MV-4-11 (cell line): ENCODE measurements around the gene PLPPR2.
"Not testable (repeated sequence)": the region's sequence is repeated elsewhere in the genome, so short reads cannot be mapped to it uniquely, and the experiment has no call there.

Experiments
- DNase-seq: peaks from one replicate; lab custom pipeline; 2025; lab: John Stamatoyannopoulos, UW

The PLPPR2 gene

GRCh38 chr19:11340099-11340467 lies 15.1 kb upstream of the PLPPR2 start:
- not testable (repeated sequence) for DNase-seq

- DNase-seq = no peak
These were observed 12.8 kb upstream of the PLPPR2 start for GRCh38 chr19:11342429-11342828.

GRCh38 chr19:11345122-11345803 lies 10.0 kb upstream of the PLPPR2 start:
- DNase-seq = no peak

GRCh38 chr19:11346104-11346940 lies 8.9 kb upstream of the PLPPR2 start, which contains the start of the genes CCDC159 and TMEM205:
Gene CCDC159 (plus strand): TSS chr19:11346519. CDS start chr19:11346607, 88 bp downstream.
Gene TMEM205 (minus strand): TSS chr19:11346268. CDS start chr19:11345619, 649 bp downstream.
- DNase-seq = peak; percentile 100

GRCh38 chr19:11347546-11348039 lies 7.6 kb upstream of the PLPPR2 start:
- DNase-seq = no peak

GRCh38 chr19:11349171-11349570 lies 6.1 kb upstream of the PLPPR2 start:
- DNase-seq = no peak

- DNase-seq = not testable (repeated sequence)
These were observed 1.1 kb upstream of the PLPPR2 start for GRCh38 chr19:11354102-11354501.

GRCh38 chr19:11356074-11356397 lies 804 bp downstream of the PLPPR2 start:
- DNase-seq = no peak

GRCh38 chr19:11356676-11357550 lies 1.7 kb downstream of the PLPPR2 start:
- DNase-seq = no peak

GRCh38 chr19:11359421-11359820 lies 4.2 kb downstream of the PLPPR2 start:
- DNase-seq = no peak

- no peak for DNase-seq
These were observed 6.0 kb downstream of the PLPPR2 start for GRCh38 chr19:11361037-11361770.

- no peak for DNase-seq
These were observed 6.8 kb downstream of the PLPPR2 start for GRCh38 chr19:11361771-11362731.

GRCh38 chr19:11363881-11364280 lies 8.6 kb downstream of the PLPPR2 start:
- no peak for DNase-seq

GRCh38 chr19:11364296-11364904 lies 9.2 kb downstream of the PLPPR2 start:
- DNase-seq = no peak

GRCh38 chr19:11364935-11365334 lies 9.7 kb downstream of the PLPPR2 start:
- DNase-seq = no peak

- no peak for DNase-seq
These were observed 10.4 kb downstream of the PLPPR2 start for GRCh38 chr19:11365557-11366117.

GRCh38 chr19:11367528-11367927 lies 12.3 kb downstream of the PLPPR2 start:
- peak; percentile 16 for DNase-seq

- no peak for DNase-seq
These were observed 15.5 kb downstream of the PLPPR2 start for GRCh38 chr19:11370744-11371143.

GRCh38 chr19:11373166-11373884 lies 18.1 kb downstream of the PLPPR2 start:
- peak; percentile 73 for DNase-seq
